Measurements from ENCODE around the gene ITIH5. TPM values are rescaled to one million over a fixed set of nuclear protein-coding genes. Genes with fewer than 3 reads are reported as not detected.
"Not testable (repeated sequence)": the region's sequence is repeated elsewhere in the genome, so short reads cannot be mapped to it uniquely, and the experiment has no call there.

Gene ITIH5
- total RNA-seq, 1 donor from 2014 or later: 4.0 TPM

DNA sequence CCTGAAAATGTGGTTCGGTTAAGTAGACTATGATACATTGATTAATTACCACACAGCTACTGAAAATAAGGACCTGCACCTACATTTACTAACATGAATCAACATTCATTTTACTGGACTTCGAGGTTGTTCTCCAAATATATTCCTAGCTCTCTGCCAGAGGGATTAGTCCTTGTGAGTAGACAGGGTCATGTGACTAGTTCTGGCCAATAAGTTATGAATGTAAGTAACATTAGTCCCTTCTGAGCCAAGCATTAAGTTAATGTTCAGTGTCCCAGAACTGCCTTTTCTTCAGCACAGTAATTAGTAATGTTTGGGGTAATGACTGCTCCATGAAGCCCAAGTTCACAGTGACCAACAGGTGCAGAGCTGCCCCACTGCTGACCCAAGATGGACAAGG is 9.2 kb downstream of the ITIH5 start:
- no peak overlapping the region for H3K9ac ChIP-seq (ENCODE audit: low read length)
- no peak overlapping the region for H3K27ac ChIP-seq (ENCODE audit: low read depth, low read length)
- TF ChIP-seq, protein P1, sequence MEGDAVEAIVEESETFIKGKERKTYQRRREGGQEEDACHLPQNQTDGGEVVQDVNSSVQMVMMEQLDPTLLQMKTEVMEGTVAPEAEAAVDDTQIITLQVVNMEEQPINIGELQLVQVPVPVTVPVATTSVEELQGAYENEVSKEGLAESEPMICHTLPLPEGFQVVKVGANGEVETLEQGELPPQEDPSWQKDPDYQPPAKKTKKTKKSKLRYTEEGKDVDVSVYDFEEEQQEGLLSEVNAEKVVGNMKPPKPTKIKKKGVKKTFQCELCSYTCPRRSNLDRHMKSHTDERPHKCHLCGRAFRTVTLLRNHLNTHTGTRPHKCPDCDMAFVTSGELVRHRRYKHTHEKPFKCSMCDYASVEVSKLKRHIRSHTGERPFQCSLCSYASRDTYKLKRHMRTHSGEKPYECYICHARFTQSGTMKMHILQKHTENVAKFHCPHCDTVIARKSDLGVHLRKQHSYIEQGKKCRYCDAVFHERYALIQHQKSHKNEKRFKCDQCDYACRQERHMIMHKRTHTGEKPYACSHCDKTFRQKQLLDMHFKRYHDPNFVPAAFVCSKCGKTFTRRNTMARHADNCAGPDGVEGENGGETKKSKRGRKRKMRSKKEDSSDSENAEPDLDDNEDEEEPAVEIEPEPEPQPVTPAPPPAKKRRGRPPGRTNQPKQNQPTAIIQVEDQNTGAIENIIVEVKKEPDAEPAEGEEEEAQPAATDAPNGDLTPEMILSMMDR (IDR thresholded peaks at IDR 0.05; ENCODE audit: insufficient read depth, low read depth, low read length): no peak
- TF ChIP-seq EZH2 (IDR thresholded peaks at IDR 0.05; ENCODE audit: insufficient read depth, low read length): no peak
- H3K4me3 ChIP-seq (ENCODE audit: insufficient read depth, low read depth, low read length): no peak overlapping the region
- Mint-ChIP-seq H3K4me1 (ENCODE audit: low read depth, unreplicated experiment) (peaks cover 9% of the 10 kb centered on the region), H3K9me3 (ENCODE audit: unreplicated experiment) (no peaks in the 10 kb centered on the region), H3K27ac (ENCODE audit: unreplicated experiment) (no peak overlapping the region), H3K4me3 (ENCODE audit: unreplicated experiment) (no peak overlapping the region), H3K27me3 (ENCODE audit: low read depth, unreplicated experiment) (peaks cover 14% of the 10 kb centered on the region), H3K36me3 (ENCODE audit: low read depth, unreplicated experiment) (no peaks in the 10 kb centered on the region)
- no peaks in the 10 kb centered on the region for H3K27me3 ChIP-seq (ENCODE audit: insufficient read depth, low read length)
- H3K4me2 ChIP-seq (ENCODE audit: low read length): no peak overlapping the region
- no peak overlapping the region for H2AFZ ChIP-seq (ENCODE audit: low read depth, low read length)
- DNase-seq (ENCODE audit: low read depth) (no peak), FAIRE-seq (no peak)
- no peaks in the 10 kb centered on the region for H3K4me1 ChIP-seq (ENCODE audit: insufficient read depth, low read length)
- no peaks in the 10 kb centered on the region for H3K36me3 ChIP-seq (ENCODE audit: insufficient read depth, low read length)
- H3K79me2 ChIP-seq (ENCODE audit: insufficient read depth, low read length): no peaks in the 10 kb centered on the region
- no peaks in the 10 kb centered on the region for H4K20me1 ChIP-seq (ENCODE audit: insufficient read depth, low read length)
- no peaks in the 10 kb centered on the region for H3K9me3 ChIP-seq (ENCODE audit: insufficient read depth, low read depth, low read length)

DNA sequence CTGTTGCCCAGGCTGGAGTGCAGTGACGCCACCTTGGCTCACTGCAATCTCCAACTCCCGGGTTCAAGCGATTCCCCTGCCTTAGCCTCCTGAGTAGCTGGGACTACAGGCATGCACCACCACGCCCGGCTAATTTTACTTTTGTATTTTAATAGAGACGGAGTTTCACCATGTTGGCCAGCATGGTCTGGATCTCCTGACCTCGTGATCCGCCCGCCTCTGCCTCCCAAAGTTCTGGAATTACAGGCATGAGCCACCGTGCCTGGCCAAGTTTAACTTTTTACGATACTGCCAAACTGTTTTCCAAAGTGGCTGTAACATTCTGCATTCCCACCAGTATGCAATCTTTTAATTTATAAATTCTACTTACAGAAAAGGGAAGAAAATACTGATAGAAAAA is 9.7 kb downstream of the ITIH5 start:
- not testable (repeated sequence) for H3K27ac Mint-ChIP-seq (ENCODE audit: unreplicated experiment); H3K9ac ChIP-seq (ENCODE audit: low read length); H3K9me3 ChIP-seq (ENCODE audit: insufficient read depth, low read depth, low read length)

DNA sequence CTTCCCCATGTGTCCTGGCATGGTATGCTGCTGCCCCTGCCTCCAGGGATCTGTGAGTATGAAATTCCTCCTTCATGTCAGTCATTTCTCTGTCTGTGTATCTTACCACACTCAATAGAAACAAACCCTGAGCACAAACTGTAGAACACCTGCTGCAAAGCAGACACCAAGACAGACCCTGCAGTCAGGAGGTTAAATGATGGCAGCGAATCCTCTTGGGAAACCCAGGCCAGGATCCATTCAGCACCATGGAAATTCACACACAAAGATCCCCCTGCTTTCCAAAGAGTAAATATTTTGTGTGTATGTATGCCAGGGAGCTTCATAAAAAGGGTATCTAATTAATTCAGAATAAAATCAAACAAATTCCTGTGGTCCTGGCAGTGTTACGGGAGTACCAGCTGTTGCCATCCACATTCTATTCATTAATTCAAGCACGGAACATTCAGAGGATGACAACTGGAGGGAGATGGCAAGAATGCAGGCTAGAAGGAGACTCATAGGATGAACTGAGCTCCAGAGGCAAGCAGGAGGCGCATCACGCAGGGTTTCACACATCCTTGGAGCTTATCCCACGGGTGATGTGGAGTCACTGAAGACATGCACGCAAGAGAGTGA is 14.8 kb downstream of the ITIH5 start:
- Mint-ChIP-seq H3K27me3 (ENCODE audit: low read depth, unreplicated experiment) (peaks cover 8% of the 10 kb centered on the region), H3K27ac (ENCODE audit: unreplicated experiment) (no peak overlapping the region), H3K4me3 (ENCODE audit: unreplicated experiment) (no peak overlapping the region), H3K36me3 (ENCODE audit: low read depth, unreplicated experiment) (no peaks in the 10 kb centered on the region), H3K9me3 (ENCODE audit: unreplicated experiment) (no peaks in the 10 kb centered on the region), H3K4me1 (ENCODE audit: low read depth, unreplicated experiment) (no peaks in the 10 kb centered on the region)
- Histone ChIP-seq H2AFZ (ENCODE audit: low read depth, low read length) (no peak overlapping the region), H3K9ac (ENCODE audit: low read length) (no peak overlapping the region), H3K4me3 (ENCODE audit: insufficient read depth, low read depth, low read length) (no peak overlapping the region), H3K79me2 (ENCODE audit: insufficient read depth, low read length) (no peaks in the 10 kb centered on the region), H4K20me1 (ENCODE audit: insufficient read depth, low read length) (no peaks in the 10 kb centered on the region), H3K27ac (ENCODE audit: low read depth, low read length) (no peak overlapping the region), H3K36me3 (ENCODE audit: insufficient read depth, low read length) (no peaks in the 10 kb centered on the region), H3K4me1 (ENCODE audit: insufficient read depth, low read length) (no peaks in the 10 kb centered on the region), H3K9me3 (ENCODE audit: insufficient read depth, low read depth, low read length) (no peaks in the 10 kb centered on the region), H3K4me2 (ENCODE audit: low read length) (no peak overlapping the region), H3K27me3 (ENCODE audit: insufficient read depth, low read length) (no peaks in the 10 kb centered on the region)
- TF ChIP-seq, protein P1 (IDR thresholded peaks at IDR 0.05; ENCODE audit: insufficient read depth, low read depth, low read length): no peak
- no peak for TF ChIP-seq EZH2 (IDR thresholded peaks at IDR 0.05; ENCODE audit: insufficient read depth, low read length)
- FAIRE-seq (no peak), DNase-seq (ENCODE audit: low read depth) (no peak)

More for the DNA sequence above, 9.7 kb downstream of the ITIH5 start:
- not testable (repeated sequence) for H4K20me1 ChIP-seq (ENCODE audit: insufficient read depth, low read length); H3K79me2 ChIP-seq (ENCODE audit: insufficient read depth, low read length); H3K27me3 ChIP-seq (ENCODE audit: insufficient read depth, low read length); H2AFZ ChIP-seq (ENCODE audit: low read depth, low read length); H3K4me3 Mint-ChIP-seq (ENCODE audit: unreplicated experiment); DNase-seq (ENCODE audit: low read depth); H3K4me1 ChIP-seq (ENCODE audit: insufficient read depth, low read length); H3K4me3 ChIP-seq (ENCODE audit: insufficient read depth, low read depth, low read length); H3K9me3 Mint-ChIP-seq (ENCODE audit: unreplicated experiment); H3K36me3 Mint-ChIP-seq (ENCODE audit: low read depth, unreplicated experiment); H3K36me3 ChIP-seq (ENCODE audit: insufficient read depth, low read length); FAIRE-seq; H3K4me1 Mint-ChIP-seq (ENCODE audit: low read depth, unreplicated experiment); H3K4me2 ChIP-seq (ENCODE audit: low read length); H3K27ac ChIP-seq (ENCODE audit: low read depth, low read length)
- peaks cover 11% of the 10 kb centered on the region for H3K27me3 Mint-ChIP-seq (ENCODE audit: low read depth, unreplicated experiment)
